Measurements from ENCODE around the gene ERC2.

ERC2 gene

GRCh38 chr3:56369914-56370313, 98.4 kb downstream of the ERC2 start:
- no peak for DNase-seq (ENCODE audit: low read depth in 1 of 2, low spot score in 1 of 2)

GRCh38 chr3:56368846-56369245, 99.4 kb downstream of the ERC2 start:
- DNase-seq (ENCODE audit: low read depth in 1 of 2, low spot score in 1 of 2) = no peak

- DNase-seq (ENCODE audit: low read depth in 1 of 2, low spot score in 1 of 2) = no peak
These were observed 101.6 kb downstream of the ERC2 start for GRCh38 chr3:56366641-56367162.

GRCh38 chr3:56365905-56366640, 102.2 kb downstream of the ERC2 start:
- no peak for DNase-seq (ENCODE audit: low read depth in 1 of 2, low spot score in 1 of 2)

GRCh38 chr3:56364665-56365064, 103.6 kb downstream of the ERC2 start:
- no peak for DNase-seq (ENCODE audit: low read depth in 1 of 2, low spot score in 1 of 2)

GRCh38 chr3:56363720-56364119, 104.5 kb downstream of the ERC2 start:
- DNase-seq (ENCODE audit: low read depth in 1 of 2, low spot score in 1 of 2) = no peak

- no peak for DNase-seq (ENCODE audit: low read depth in 1 of 2, low spot score in 1 of 2)
These were observed 106.5 kb downstream of the ERC2 start for GRCh38 chr3:56361731-56362130.

- DNase-seq (ENCODE audit: low read depth in 1 of 2, low spot score in 1 of 2) = no peak
These were observed 111.0 kb downstream of the ERC2 start for GRCh38 chr3:56357266-56357665.

- DNase-seq (ENCODE audit: low read depth in 1 of 2, low spot score in 1 of 2) = no peak
These were observed 111.5 kb downstream of the ERC2 start for GRCh38 chr3:56356808-56357207.

GRCh38 chr3:56355570-56356185, 112.6 kb downstream of the ERC2 start:
- no peak for DNase-seq (ENCODE audit: low read depth in 1 of 2, low spot score in 1 of 2)

- no peak for DNase-seq (ENCODE audit: low read depth in 1 of 2, low spot score in 1 of 2)
These were observed 116.7 kb downstream of the ERC2 start for GRCh38 chr3:56351537-56351936.

- DNase-seq (ENCODE audit: low read depth in 1 of 2, low spot score in 1 of 2) = no peak
These were observed 120.9 kb downstream of the ERC2 start for GRCh38 chr3:56347219-56347871.

GRCh38 chr3:56342475-56342874, 125.8 kb downstream of the ERC2 start:
- DNase-seq (ENCODE audit: low read depth in 1 of 2, low spot score in 1 of 2) = no peak

GRCh38 chr3:56339671-56340070, 128.6 kb downstream of the ERC2 start:
- no peak for DNase-seq (ENCODE audit: low read depth in 1 of 2, low spot score in 1 of 2)

- no peak for DNase-seq (ENCODE audit: low read depth in 1 of 2, low spot score in 1 of 2)
These were observed 129.0 kb downstream of the ERC2 start for GRCh38 chr3:56339244-56339643.

- DNase-seq (ENCODE audit: low read depth in 1 of 2, low spot score in 1 of 2) = no peak
These were observed 132.2 kb downstream of the ERC2 start for GRCh38 chr3:56336023-56336422.

- no peak for DNase-seq (ENCODE audit: low read depth in 1 of 2, low spot score in 1 of 2)
These were observed 143.8 kb downstream of the ERC2 start for GRCh38 chr3:56324473-56324872.

GRCh38 chr3:56323986-56324420, 144.3 kb downstream of the ERC2 start:
- DNase-seq (ENCODE audit: low read depth in 1 of 2, low spot score in 1 of 2) = no peak

GRCh38 chr3:56322862-56323261, 145.4 kb downstream of the ERC2 start:
- DNase-seq (ENCODE audit: low read depth in 1 of 2, low spot score in 1 of 2) = no peak

- DNase-seq (ENCODE audit: low read depth in 1 of 2, low spot score in 1 of 2) = no peak
These were observed 146.4 kb downstream of the ERC2 start for GRCh38 chr3:56321892-56322291.

GRCh38 chr3:56321383-56321782, 146.9 kb downstream of the ERC2 start:
- DNase-seq (ENCODE audit: low read depth in 1 of 2, low spot score in 1 of 2) = no peak

- no peak for DNase-seq (ENCODE audit: low read depth in 1 of 2, low spot score in 1 of 2)
These were observed 147.4 kb downstream of the ERC2 start for GRCh38 chr3:56320883-56321282.

Data from activated T-helper 1 cell treated with anti-CD3 and anti-CD28 coated beads, Interleukin-2, amount 50 U/mL, for 16 hours (primary cell).